Gastroesophageal sphincter (tissue), 2 donors: ENCODE data around the gene TFAP2E.

Experiments
- EP300 ChIP-seq: sonication (generic); formaldehyde crosslinking; IDR thresholded peaks from one replicate; pipeline ENCODE4 v1.6.1; 2017; ENCODE audit warnings: antibody characterized with exemption, mild to moderate bottlenecking
- POLR2A ChIP-seq, 2 donors: fragments of 450-650 bp; IDR thresholded peaks; one replicate each; pipeline ENCODE4 v1.6.1; 2017; ENCODE audit warnings: antibody characterized with exemption in 2 of 2, mild to moderate bottlenecking in 2 of 2, moderate library complexity in 1 of 2

- TF ChIP-seq EP300 (no peak), POLR2A (IDR thresholded peaks at IDR 0.05) (no peak)
Observed at GRCh38 chr1:35598895-35599294, 25.8 kb downstream of the TFAP2E start.
